ENCODE results near the gene TAF11L12.

GRCh38 chr5:17620627-17621026 is 10.4 kb downstream of the TAF11L12 start:
- no peak for TF ChIP-seq POLR2A (IDR thresholded peaks at IDR 0.05)
- TF ChIP-seq CTCF (IDR thresholded peaks at IDR 0.05), result no peak
- no peak for TF ChIP-seq EP300 (IDR thresholded peaks at IDR 0.05)

Measured in ovary (tissue), 3 donors.